Bronchus fibroblast of lung (primary cell): ENCODE data around the gene METAP1. TPM values are rescaled to one million over a fixed set of nuclear protein-coding genes. Genes with fewer than 3 reads are reported as not detected.

Experiments
- total RNA-seq: library from RNA; depleted of rRNA; stranded (reverse); fragments of >200 nt; gene quantifications from 2 replicates; pipeline ENCODE4 v1.2.3, GENCODE V29; 2015

The METAP1 gene
- 49.1 and 53.5 TPM in 2 replicates for total RNA-seq

GRCh38 chr4:98995183-98996055, at the start of gene METAP1:
TSS of gene METAP1 (plus strand) at chr4:98995721. CDS start at chr4:98995754, 33 bp downstream.

DNA sequence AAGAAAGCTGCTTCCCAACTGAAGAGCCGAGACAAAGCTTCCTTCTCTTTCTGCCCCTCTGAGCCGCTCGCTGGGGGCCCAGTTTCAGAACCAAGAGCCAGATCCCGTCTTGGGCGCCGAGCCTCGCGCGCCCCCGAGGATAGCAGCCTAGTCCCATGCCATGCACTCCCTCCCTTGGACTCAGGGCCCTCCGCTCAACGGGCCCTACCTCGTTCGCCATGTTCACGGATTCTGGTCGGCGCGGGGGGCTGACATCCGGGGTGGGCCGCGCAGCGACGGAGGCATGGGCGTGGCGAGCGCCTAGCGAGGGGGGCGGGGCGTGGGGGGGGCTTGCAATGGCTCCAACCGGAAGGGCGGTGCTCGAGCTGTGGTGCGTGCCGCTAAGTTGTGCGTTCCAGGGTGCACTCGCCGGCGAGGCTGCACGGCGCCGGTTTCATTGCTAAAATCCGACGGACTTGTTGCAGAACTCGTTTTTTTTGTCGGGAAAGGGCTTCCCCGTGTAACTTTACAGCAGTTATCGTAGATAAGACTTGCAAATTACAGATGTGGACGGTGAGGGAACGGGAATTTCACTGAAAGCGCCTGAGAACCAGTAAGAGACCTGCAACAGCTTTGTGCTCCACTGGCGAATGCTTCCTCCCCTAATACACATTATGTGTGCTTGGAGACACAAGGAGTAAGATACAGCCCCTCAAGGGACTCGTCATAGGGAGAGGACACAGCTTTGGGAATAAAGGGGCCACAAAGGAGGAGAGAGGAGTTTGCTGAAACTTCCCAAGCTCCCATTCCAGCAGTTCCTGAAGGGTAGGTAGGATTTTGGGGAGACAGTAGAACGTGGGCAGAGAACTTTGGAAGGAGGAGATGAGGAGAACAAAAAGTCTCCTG, 93.2 kb downstream of the METAP1 start, which contains the start of gene ADH5:
Gene ADH5, minus strand, starts transcription at position 308 of the 885 bp plus-strand sequence. Its CDS starts 88 bp downstream, at position 220.

Other genes starting within 250 kb of the METAP1 start
- 69.3 and 69.9 TPM in 2 replicates for gene EIF4E, start 66.6 kb upstream of the METAP1 start, total RNA-seq
- gene ADH5, start 93.1 kb downstream of the METAP1 start, total RNA-seq = 116 and 121 TPM in 2 replicates
- not detected in 2 replicates for gene ADH4, start 148.6 kb downstream of the METAP1 start, total RNA-seq
- gene ADH6, start 223.5 kb downstream of the METAP1 start, total RNA-seq = not detected in 2 replicates